IMR-90 (cell line): ENCODE data around the gene BANP. TPM values are rescaled to one million over a fixed set of nuclear protein-coding genes. Genes with fewer than 3 reads are reported as not detected.

ENCODE experiments used
- ATAC-seq: fragments of 200-7000 bp; cut with Tn5 transposase; 2 replicates; pipeline ENCODE4 v1.9.1; 2020; ENCODE audit warnings: low read depth, mild to moderate bottlenecking, moderate library complexity
- BruUV-seq: library from RNA; stranded (reverse); fragments of 400-500 nt; replicated peaks from 2 replicates; lab custom pipeline; 2021; lab: Mats Ljungman, UMichigan
- CTCF ChIA-PET: fragments of 300-600 bp; formaldehyde crosslinking; extraction: SDS; loops from one replicate; lab custom pipeline; 2021; ENCODE audit warnings: antibody characterized with exemption; lab: Yijun Ruan, JAX
- POLR2A ChIA-PET: fragments of 300-600 bp; sonication (Branson Sonifier 250); formaldehyde crosslinking; loops from one replicate; lab custom pipeline; 2022; ENCODE audit warnings: antibody characterized with exemption; ENCODE audit not compliant: unreplicated experiment; lab: Charles Lee
- DNase-seq: peaks from one replicate; pipeline ENCODE4 v3.0.0; 2013
- H2AFZ ChIP-seq: replicated peaks from 2 replicates; pipeline ENCODE3; 2013; ENCODE audit warnings: low read length, mild to moderate bottlenecking; ENCODE audit not compliant: poor library complexity
- H2AK5ac ChIP-seq: 2 replicates; pipeline ENCODE4 v1.6.1; 2013; ENCODE audit warnings: low read depth, low read length, inconsistent platforms
- H2AK9ac ChIP-seq: replicated peaks from 2 replicates; pipeline ENCODE3; 2013; ENCODE audit warnings: mild to moderate bottlenecking, low read depth, low read length, moderate library complexity; ENCODE audit not compliant: poor library complexity
- H2BK120ac ChIP-seq: 2 replicates; pipeline ENCODE4 v1.6.1; 2013; ENCODE audit warnings: low read depth, low read length, inconsistent platforms
- H2BK15ac ChIP-seq: 3 replicates; pipeline ENCODE4 v1.6.1; 2013; ENCODE audit warnings: low read depth, low read length, inconsistent platforms
- H2BK20ac ChIP-seq: 2 replicates; pipeline ENCODE4 v1.6.1; 2013; ENCODE audit warnings: low read depth, mild to moderate bottlenecking, inconsistent platforms, low read length, moderate library complexity
- H2BK5ac ChIP-seq: 2 replicates; pipeline ENCODE4 v1.6.1; 2013; ENCODE audit warnings: mild to moderate bottlenecking, low read depth, low read length, inconsistent platforms; ENCODE audit not compliant: poor library complexity, severe bottlenecking
- H3K14ac ChIP-seq: replicated peaks from 2 replicates; pipeline ENCODE4 v1.6.1; 2013; ENCODE audit warnings: low read depth, low read length, inconsistent platforms
- H3K18ac ChIP-seq: 2 replicates; pipeline ENCODE4 v1.6.1; 2013; ENCODE audit warnings: low read depth, low read length, control low read depth
- H3K23ac ChIP-seq: 2 replicates; pipeline ENCODE4 v1.6.1; 2013; ENCODE audit warnings: low read depth, low read length, inconsistent platforms
- H3K27ac ChIP-seq: 2 replicates; pipeline ENCODE4 v1.5.1; 2013; ENCODE audit warnings: mild to moderate bottlenecking, control low read depth, low read length; ENCODE audit not compliant: insufficient read depth
- H3K27me3 ChIP-seq: 2 replicates; pipeline ENCODE4 v1.6.1; 2013; ENCODE audit warnings: low read length; ENCODE audit not compliant: control insufficient read depth, insufficient read depth
- H3K36me3 ChIP-seq: 2 replicates; pipeline ENCODE4 v1.6.1; 2013; ENCODE audit warnings: low read length, mixed read lengths; ENCODE audit not compliant: control insufficient read depth, insufficient read depth
- H3K4ac ChIP-seq: 2 replicates; pipeline ENCODE4 v1.6.1; 2013; ENCODE audit warnings: low read depth, low read length, inconsistent platforms
- H3K4me1 ChIP-seq: 2 replicates; pipeline ENCODE4 v1.6.1; 2013; ENCODE audit warnings: low read length, mixed read lengths; ENCODE audit not compliant: control insufficient read depth, insufficient read depth
- H3K4me2 ChIP-seq: 2 replicates; pipeline ENCODE4 v1.6.1; 2013; ENCODE audit warnings: low read depth, mild to moderate bottlenecking, control low read depth, low read length, moderate library complexity
- H3K4me3 ChIP-seq: 2 replicates; pipeline ENCODE4 v1.5.1; 2013; ENCODE audit warnings: low read depth, mild to moderate bottlenecking, control low read depth, low read length, moderate library complexity; ENCODE audit not compliant: insufficient read depth
- H3K56ac ChIP-seq: 2 replicates; pipeline ENCODE4 v1.6.1; 2013; ENCODE audit warnings: low read length, inconsistent platforms; ENCODE audit not compliant: insufficient read depth; ENCODE audit errors: extremely low read depth
- H3K79me1 ChIP-seq, 2 experiments: 2 replicates each; pipeline ENCODE4 v1.6.1; 2013; ENCODE audit warnings: low read length in 2 of 2, inconsistent platforms in 1 of 2, low read depth in 1 of 2
- H3K9ac ChIP-seq: 2 replicates; pipeline ENCODE4 v1.6.1; 2013; ENCODE audit warnings: low read depth, low read length, control low read depth
- H3K9me1 ChIP-seq: 2 replicates; pipeline ENCODE4 v1.6.1; 2013; ENCODE audit warnings: low read length, inconsistent platforms; ENCODE audit not compliant: insufficient read depth
- H3K9me3 ChIP-seq: 2 replicates; pipeline ENCODE4 v1.6.1; 2013; ENCODE audit warnings: low read length; ENCODE audit not compliant: control insufficient read depth, insufficient read depth
- H4K20me1 ChIP-seq: 2 replicates; pipeline ENCODE4 v1.6.1; 2013; ENCODE audit warnings: low read length, inconsistent platforms; ENCODE audit not compliant: insufficient read depth
- H4K5ac ChIP-seq: 2 replicates; pipeline ENCODE4 v1.6.1; 2013; ENCODE audit warnings: mild to moderate bottlenecking, low read depth, low read length, control low read depth
- H4K8ac ChIP-seq, 2 experiments: 2 replicates each; pipeline ENCODE4 v1.6.1; 2013; ENCODE audit warnings: low read depth in 2 of 2, low read length in 2 of 2, control low read depth in 1 of 2, inconsistent platforms in 1 of 2
- H4K91ac ChIP-seq: 2 replicates; pipeline ENCODE4 v1.6.1; 2013; ENCODE audit warnings: low read depth, low read length, inconsistent platforms; ENCODE audit not compliant: insufficient read depth
- CEBPB ChIP-seq: IDR thresholded peaks from 2 replicates; pipeline ENCODE4 v1.6.1; 2012; ENCODE audit warnings: low read depth, low read length, improper control_type of control experiment
- WGBS, 2 experiments: methylation state at CpG; one replicate each; pipeline versions ENCODE4 v1.1.5 to v1.1.7; 2013; ENCODE audit warnings: missing lambda C conversion rate in 2 of 2; ENCODE audit not compliant: insufficient read length in 1 of 2; ENCODE audit errors: extremely low coverage in 2 of 2; 5-methylcytosine and 5-hydroxymethylcytosine counted together
- dilution Hi-C: fragments of 300-500 bp; cut with HindIII; formaldehyde crosslinking; loops from one replicate; pipeline ENCODE4 v1.14.3; 2018; ENCODE audit warnings: low sequenced_read_pairs; ENCODE audit not compliant: unreplicated experiment
- in situ Hi-C: fragments of 300-500 bp; cut with MboI; formaldehyde crosslinking; loops from 3 replicates; pipeline ENCODE4 v1.14.3; 2019; ENCODE audit warnings: low sequenced_read_pairs, inconsistent platforms, mixed read lengths
- intact Hi-C: fragments of 100-400 bp; cut with micrococcal nuclease; formaldehyde crosslinking; loops from 2 replicates; pipeline ENCODE4 v1.10.0; 2022
- polyA plus RNA-seq, 3 experiments: library from polyadenylated mRNA; depleted of rRNA; stranded (reverse); fragments of >200 nt; gene quantifications; 2 replicates each; pipeline ENCODE4 v1.2.3, GENCODE V29; 2012; ENCODE audit warnings: low replicate concordance in 1 of 3
- total RNA-seq: library from RNA; depleted of rRNA; stranded (reverse); fragments of >200 nt; gene quantifications from 2 replicates; pipeline ENCODE4 v1.2.3, GENCODE V29; 2012

The BANP gene
- total and polyA plus RNA-seq, 2 of the 4 experiments (the other 2 are of a cell fraction): 17.4 to 17.9 TPM

DNA sequence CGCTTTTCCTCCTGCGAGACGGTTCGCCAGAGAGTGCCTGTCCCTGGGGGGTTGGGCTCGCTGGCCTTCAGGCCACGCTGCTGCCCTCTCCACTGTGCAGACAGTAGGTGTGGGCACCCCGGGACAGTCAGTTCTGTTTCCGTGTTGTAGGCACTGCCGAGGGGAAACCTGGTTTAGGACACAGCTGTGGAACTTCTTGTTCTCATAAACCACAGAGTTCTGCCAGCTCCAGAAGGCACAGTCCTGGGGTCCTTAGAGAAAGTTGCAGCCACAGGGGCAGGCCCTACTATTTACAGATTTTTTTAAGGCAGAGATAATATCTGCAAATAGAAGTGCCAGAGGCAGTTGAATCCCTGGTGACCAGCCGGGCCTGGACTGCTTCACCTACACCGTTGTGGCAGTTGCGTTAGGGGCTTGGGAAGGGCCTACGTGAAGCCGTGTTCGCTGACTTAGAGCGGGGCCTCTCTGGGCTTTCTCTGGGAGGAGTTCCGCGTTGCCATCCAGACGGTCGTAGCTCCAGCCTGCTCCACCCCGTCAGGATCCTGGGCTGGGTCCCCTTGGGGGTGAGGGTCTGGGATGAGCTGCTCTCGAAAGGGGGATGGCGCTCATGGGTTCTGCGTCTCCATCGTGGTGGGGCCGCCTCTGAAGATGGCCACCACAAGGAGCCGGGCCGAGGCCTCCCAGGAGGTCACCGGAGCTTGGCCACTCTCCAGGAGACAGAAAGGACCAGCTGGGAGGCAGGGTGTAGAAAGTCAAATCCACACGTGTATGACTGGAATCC lies 126.3 kb downstream of the BANP start:
- Histone ChIP-seq H3K9me3 (peaks cover 3% of the 10 kb centered on the region), H2BK120ac (no peak overlapping the region), H3K9me1 (0 out of 2 replicates have a peak, but pooled peaks cover 3% of the 10 kb centered on the region), H3K27ac (no peak overlapping the region), H3K79me1 (0 out of 4 replicates have a peak, but pooled peaks cover 0 to 1% of the 10 kb centered on the region in 2 experiments), H3K14ac (no peak overlapping the region), H4K20me1 (no peaks in the 10 kb centered on the region; the same call in 1 of the 2 replicates), H2BK5ac (no peak overlapping the region), H2BK20ac (no peak overlapping the region), H3K4me3 (no peak overlapping the region), H4K91ac (no peak overlapping the region), H3K27me3 (no peaks in the 10 kb centered on the region), H4K8ac (no peak overlapping the region), H3K4ac (no peak overlapping the region), H3K56ac (no peak overlapping the region), H3K18ac (no peak overlapping the region), H4K5ac (no peak overlapping the region), H3K4me1 (no peaks in the 10 kb centered on the region), H3K23ac (no peak overlapping the region), H3K4me2 (no peak overlapping the region), H2BK15ac (no peak overlapping the region), H2AK5ac (no peak overlapping the region), H3K9ac (no peak overlapping the region), H2AFZ (peak overlapping the region; percentile 24), H2AK9ac (no peak overlapping the region), H3K36me3 (peaks cover 22% of the 10 kb centered on the region)
- ChIA-PET POLR2A (no interaction called here), CTCF (no interaction called here)
- intact Hi-C loops: no loop called here
- DNase-seq (no peak), ATAC-seq (no peak)
- dilution Hi-C loops: no loop called here
- no peak for TF ChIP-seq CEBPB
- WGBS, 2 experiments: 83% methylated on average over 10 of the region's 30 CpGs; no CpG with 5 or more reads in 1 of the 2 experiments
- no TSS peak for BruUV-seq
- in situ Hi-C loops: no loop called here
